GM18873 (cell line): ENCODE results near the gene ATAD3C.
"Not testable (repeated sequence)": the region's sequence is repeated elsewhere in the genome, so short reads cannot be mapped to it uniquely, and the experiment has no call there.

Experiments used
- ATAC-seq: cut with Tn5 transposase; IDR thresholded peaks from one replicate; pipeline ENCODE4 v1.9.1; 2021; ENCODE audit warnings: mild to moderate bottlenecking, moderate library complexity, moderate number of reproducible peaks; ENCODE audit not compliant: unreplicated experiment, low FRiP score

The ATAD3C gene

DNA sequence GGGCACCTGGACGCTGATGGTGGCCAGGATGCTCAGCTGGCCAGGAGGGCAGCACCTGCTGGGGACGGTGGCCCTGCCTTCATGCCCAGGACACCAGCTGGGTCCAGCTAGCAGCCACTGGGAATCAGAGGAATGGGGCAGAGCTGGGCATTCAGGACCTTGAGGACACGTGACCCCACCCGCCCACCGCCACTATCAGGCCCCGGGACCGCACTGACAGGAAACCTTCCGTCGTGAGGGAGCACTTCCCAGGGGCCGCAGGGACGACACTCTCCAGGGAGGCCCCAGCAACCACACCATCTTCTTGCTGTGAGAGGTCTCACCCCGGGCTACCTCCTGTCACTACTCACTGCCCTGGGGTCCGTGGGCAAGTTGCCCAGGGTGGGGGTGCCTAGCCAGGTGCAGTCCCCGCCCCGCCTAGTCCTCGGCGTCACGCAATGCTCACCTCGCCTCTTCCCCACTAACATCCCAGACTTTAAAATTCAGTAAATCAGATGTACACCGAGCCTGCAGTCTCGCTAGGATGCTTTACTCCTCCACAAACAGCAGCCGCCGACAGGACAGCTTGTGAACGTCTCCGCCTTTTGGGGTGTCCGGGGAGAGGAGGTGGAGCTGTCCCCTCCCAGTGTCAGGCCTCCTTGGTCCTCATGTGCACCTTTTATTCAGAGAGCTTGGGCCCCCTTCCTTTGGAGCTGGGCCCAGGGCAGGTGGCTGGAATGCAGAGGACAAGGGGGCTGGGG, 9.1 kb upstream of the ATAD3C start:
- ATAC-seq = no peak

DNA sequence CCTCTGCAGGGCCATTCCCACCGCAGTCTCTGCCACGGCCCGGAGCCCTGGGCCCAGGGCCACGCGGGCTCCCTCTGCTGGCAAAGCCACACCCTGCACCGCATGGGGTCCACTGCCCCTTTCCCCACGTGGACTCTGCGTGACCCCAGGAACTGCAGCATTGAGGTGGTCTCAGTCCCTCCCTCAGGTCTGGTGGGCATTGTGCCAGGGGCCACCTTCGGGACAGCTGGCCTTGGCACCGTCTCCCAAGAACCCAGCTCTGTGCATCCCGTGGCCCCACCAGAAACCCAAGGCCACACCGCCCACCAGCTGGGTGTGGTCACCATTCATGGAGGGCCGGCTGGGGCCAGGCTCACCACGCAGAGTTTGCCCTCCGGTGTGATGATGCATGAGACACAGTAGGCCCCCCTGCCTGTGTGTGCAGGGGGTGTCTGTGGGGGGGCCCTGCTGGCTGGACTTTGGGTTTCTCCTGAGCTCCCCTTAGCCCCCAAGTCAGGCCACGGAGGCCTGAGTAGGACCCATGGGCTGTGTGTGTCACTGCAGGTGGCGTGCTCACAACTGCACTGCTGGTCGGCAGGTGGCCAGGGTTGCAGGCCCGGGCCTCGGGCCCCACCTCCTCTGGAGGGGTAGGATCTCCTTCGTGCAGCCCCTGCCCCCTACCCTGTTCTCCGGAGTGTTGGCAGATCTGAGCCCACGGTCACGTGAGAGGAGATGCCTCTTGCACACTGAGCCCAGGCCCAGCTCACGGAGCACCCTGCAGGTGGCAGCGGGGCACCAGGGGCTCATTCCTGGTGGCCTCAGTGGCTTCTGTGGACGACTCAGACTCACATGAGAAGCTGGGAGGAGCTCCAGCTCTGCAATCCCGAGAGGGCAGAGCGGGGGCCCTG, 8.2 kb upstream of the ATAD3C start:
- no peak for ATAC-seq

DNA sequence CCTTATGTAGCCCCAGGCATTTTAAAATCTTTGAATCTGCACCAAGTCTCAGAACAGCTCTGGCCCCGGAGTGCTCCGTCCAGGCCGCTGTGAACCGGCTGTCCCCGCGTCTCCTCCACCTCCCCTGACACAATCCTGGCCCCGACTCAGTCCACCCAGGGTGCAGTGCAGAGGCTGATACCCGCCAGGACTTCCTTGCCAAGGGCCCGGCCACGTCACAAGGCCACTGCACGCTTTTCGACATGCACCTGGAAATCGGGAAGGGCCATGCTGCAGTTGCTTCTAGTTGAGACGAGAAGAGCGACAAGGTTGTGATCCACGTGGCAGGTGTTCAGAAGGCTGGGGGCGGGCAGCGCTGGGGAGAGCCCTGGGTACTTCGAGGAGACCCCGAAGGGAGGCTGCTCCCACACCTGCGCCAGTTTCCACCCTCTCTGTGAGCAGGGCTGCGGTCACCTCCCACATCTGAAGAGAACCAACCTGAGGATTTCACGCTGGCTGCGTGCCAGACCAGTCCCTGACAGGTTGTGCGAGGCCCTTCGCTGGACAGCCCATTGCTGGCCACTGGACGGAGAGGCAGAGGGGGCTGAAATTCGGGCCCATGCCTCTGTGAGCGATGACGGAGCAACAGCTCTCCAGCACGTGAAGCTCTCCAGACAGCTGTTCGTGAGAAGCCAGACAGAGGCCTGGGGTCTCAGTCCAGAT, 7.3 kb upstream of the ATAD3C start:
- no peak for ATAC-seq

DNA sequence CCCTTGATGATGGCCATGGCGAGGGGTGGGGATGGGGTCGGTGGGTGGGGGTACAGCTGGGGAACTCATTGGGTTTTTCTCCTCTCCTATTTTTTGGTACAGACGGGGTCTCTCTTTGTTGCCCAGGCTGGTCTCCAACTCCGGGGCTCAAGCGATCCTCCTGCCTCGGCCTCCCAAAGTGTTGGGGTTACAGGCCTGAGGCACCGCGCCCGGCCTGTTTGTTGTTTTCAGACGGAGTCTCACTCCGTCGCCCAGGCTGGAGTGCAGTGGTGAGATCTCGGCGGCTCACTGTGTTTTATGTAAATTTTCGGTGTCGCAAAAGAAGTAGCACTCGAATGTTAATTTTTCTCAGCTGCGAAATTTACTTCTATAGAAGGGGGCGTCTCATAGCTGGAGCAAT, 2.9 kb upstream of the ATAD3C start:
- not testable (repeated sequence) for ATAC-seq

DNA sequence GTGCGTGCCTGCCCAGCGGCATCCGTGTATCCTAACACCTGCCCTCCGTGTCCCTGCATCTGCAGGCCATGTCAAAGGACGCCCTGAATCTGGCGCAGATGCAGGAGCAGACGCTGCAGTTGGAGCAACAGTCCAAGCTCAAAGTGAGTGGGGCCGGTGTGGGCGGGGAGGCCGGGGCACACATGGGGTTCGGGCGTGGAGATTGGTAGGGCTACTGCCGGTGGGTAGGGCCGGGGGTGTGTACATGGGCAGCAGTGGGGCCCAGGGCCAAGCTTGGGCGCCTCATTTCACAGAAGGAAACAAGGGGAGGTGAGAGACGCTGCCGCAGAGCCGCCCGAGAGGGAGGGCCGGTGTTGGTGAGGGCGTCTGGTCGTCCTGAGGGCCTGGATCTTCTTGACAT, 1.1 kb downstream of the ATAD3C start:
- ATAC-seq = not testable (repeated sequence)

DNA sequence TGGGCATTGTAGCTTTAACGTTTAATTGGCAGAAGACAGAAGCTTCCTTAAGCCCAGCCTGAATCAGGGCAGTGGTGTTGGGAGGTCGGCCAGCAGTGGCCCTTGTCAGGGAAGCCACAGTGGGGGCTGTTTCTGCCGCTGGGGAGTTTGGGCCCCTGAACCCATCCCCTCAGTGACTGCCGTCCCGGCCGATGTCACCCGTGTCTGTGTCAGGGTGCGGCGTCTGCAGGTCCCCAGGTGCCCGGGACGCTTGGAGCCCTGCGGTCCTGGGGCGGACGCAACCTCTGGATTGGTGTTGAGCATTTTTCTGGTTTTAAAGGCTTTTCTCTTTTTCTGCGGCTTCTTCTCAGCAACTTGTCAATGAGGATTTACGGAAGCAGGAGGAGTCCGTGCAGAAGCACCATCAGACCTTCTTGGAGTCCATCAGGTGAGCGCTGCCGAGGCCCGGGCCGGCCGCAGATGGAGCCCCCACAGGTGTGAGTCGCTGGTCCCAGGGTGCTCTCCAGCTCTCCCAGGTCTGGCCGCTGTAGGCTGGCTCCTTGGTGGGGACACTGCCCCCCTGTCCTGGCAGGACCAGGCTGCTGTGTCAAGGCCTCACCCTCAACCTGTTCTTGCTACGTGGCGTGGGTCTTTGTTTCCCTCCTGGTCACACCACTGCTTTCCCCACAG, 2.3 kb downstream of the ATAD3C start:
- no peak for ATAC-seq

DNA sequence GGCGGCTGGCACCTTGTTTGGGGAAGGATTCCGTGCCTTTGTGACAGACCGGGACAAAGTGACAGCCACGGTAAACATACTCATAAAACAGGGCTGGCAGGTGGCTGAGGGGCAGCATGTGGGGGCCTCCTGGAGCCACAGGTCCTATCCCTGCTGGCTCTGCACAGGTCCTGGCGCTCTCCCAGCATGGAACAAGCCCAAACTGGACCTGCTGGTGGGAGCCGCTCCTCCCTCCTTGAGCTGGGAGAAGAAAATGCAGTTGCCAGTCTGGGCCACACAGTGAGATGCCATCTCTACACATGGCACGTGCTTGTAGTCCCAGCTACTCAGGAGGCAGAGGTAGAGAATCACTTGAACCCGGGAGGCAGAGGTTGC, 2.9 kb downstream of the ATAD3C start:
- ATAC-seq = not testable (repeated sequence)

DNA sequence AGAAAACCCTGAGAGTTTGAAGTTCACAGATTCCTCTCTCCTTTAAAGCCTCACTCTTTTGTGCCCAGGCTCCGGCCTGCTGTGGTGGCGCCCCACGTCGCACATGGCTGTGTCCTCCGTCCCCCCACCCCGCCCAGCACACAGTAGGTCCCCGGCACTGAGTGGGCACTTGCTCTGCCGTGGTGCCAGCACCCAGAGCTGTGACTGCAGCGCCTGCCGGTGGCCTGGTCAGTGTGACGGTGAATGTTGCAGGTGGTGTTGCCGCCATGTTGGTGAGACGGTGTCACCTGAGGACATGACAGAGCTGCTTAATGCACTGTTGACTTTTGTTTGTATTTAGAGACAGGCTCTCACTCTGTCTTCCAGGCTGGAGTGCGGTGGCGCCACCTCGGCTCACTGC, 3.4 kb downstream of the ATAD3C start:
- ATAC-seq = no peak

DNA sequence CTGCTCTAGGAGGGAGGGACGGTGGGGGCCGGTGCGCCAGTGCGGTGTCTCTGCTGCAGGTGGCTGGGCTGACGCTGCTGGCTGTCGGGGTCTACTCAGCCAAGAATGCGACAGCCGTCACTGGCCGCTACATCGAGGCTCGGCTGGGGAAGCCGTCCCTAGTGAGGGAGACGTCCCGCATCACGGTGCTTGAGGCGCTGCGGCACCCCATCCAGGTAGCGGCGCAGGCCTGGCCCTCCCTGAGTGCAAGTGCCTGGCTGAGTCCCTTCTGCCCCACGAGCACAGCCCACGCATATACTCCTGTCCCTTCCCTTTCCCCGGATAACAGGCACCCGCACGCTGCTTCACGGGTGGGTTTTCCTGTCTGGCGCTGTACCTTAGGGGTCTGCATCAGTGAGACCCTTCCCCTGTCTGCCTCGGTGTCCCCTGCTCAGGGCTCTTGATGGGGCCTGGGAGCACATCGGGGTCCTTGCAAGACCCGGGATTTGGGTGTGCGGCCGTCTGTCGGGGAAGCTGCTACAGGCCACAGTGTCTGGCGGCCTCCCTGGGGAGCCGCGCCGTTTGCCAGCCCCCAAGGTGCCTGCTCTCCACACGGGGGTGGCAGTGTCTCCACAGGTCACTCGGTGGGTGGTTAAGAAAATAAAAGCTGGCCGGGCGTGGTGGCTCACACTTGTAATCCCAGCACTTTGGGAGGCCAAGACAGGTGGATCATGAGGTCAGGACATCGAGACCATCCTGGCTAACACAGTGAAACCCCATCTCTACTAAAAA, 5.0 kb downstream of the ATAD3C start:
- not testable (repeated sequence) for ATAC-seq

DNA sequence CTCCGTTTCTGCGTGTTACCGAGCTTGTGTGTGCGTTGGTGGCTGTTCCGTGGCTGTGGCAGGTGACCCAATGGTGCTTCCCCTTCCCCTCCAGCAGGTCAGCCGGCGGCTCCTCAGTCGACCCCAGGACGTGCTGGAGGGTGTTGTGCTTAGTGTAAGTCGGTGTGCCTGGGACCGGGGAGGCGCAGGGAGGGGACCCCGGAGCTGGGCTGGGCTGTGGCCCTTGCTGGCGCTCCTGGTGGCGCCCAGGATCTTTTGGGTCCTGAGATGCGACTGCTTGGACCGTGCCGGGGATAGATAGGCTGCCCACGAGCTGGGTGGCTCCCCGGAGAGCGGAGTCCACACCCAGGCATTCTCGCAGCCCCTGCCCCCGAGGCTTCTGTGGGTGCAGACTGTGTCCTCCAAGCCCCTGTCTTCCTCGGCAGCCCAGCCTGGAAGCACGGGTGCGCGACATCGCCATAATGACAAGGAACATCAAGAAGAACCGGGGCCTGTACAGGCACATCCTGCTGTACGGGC, 5.9 kb downstream of the ATAD3C start:
- ATAC-seq = no peak

DNA sequence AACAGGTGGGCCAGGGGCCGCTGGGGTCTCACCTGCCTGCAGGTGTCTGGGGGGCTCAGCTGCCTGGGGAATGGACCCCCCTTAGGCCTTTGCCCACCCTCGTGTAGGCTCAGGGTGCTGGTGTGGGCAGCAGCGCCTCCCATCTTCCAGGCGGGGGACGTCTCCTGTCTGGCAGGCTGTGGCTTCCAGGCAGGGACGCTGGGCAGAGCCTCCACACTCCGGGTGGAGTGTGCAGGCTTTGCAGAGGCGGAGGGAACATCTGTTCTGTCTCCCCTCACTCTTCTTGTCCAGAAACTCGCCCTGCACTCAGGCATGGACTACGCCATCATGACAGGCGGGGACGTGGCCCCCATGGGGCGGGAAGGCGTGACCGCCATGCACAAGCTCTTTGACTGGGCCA, 6.4 kb downstream of the ATAD3C start:
- ATAC-seq = not testable (repeated sequence)

DNA sequence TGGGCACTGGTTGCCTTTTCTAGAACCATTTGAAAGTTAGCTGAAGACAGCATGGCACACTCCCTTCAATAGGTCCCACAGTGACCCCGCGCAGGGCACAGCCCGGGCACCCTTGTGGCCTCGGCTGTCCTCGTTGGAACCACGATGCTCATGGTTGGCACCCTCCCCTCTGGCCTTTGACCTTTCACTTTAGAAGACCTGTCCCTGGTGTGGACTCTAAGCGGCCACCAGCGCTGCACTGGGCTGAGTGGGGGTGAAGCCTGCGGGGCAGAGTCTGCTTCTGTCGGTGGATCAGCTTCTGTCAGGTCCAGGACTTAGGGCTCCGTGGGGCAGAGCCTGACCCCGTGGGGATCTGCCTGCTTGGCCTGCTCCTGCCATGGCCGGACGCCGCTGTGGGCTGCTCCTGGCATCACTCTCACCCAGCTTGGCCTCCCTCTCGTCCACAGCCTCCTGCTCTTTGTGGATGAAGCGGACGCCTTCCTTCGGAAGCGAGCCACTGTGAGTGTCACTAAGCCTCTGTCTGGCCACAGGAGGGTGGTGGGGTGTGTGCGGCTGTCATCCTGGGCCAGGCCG, 7.3 kb downstream of the ATAD3C start:
- ATAC-seq = not testable (repeated sequence)

DNA sequence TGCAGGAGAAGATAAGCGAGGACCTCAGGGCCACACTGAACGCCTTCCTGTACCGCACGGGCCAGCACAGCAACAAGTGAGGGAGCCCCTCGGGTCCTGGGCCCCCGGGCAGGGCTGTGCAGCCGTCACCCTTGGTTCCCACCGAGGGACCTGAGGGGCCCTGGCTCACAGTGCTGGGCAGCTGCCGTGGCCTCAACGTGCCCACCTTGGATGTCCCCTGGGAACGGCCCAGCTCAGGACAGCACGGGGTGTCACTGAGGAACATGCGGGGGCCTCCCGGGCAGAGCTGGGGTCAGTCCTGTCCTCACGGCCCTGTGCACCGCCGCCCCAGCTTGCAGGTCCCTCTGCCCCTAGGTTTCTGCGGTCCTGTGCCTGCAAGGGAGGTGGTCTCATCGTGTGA, 9.7 kb downstream of the ATAD3C start:
- ATAC-seq = not testable (repeated sequence)

DNA sequence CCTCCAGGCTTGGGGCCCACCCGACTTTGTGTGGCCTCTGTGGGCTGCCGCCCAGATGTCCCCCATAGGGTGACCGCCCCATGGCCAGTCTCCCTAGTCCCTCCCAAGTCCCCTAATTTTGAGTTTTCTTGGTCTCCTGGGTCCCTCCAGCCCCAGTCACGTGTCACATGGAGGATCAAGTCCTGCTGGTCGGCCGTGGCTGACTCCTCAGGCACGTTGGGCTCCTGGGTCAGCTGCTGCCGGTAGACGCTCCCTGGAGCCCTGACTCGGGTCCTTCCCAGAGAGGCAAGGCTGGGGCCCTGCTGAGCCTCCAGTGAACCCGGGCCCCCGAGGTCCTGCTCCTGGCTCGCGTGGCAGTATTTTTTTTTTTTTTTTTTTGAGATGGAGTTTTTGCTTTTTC, 10.2 kb downstream of the ATAD3C start:
- not testable (repeated sequence) for ATAC-seq

DNA sequence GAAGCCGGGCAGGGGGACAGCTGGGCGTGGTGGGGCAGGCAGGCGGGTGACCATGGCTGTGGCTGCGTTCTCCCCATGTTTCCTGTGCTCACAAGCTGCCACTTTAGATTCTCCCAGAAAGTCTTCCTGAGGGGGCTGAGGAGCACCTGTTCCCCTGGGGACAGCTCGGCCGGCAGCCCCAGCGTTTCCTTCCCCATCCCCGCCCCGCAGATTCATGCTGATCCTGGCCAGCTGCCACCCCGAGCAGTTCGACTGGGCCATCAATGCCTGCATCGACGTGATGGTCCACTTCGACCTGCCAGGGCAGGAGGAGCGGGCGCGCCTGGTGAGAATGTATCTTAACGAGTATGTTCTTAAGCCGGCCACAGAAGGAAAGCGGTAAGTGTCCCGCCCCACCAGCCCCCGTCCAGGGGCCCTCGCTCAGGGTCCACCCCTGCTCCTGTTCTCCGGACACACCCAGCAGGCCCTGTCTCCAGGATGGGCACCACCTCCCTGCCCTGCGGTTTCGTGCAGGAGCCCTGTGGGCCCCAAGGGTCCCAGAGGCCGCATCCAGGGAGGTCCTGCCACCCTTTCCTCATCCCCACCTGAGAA, 11.1 kb downstream of the ATAD3C start:
- no peak for ATAC-seq

DNA sequence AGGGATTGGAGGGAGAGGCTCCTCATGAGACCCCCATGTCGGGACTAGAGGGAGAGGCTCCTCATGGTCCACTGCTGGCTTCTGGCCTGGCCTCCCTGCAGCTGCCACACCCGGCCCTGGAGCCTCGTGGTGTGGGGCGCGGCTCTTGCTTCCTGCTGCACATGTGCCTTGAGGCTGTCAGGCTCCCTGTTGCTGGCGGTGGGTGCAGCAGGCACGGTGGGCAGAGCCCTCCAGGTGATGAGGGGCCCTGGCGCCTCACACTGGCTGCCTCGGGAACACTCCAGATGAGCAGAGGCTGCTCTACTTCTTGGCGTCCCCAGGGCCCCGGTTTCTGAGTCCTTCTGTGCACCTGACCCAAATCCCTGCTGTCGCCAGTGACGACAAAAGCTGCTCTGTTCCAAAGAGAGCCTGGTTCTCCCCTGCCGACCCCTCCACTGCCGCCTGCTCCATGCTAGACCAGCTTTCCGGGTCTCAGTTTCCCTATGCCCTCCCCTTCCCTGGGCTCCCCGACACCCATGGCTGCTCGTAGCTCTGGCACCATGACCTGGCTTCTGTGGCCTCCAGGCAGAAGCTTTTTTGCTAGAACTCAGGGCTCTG, 12.3 kb downstream of the ATAD3C start:
- no peak for ATAC-seq

DNA sequence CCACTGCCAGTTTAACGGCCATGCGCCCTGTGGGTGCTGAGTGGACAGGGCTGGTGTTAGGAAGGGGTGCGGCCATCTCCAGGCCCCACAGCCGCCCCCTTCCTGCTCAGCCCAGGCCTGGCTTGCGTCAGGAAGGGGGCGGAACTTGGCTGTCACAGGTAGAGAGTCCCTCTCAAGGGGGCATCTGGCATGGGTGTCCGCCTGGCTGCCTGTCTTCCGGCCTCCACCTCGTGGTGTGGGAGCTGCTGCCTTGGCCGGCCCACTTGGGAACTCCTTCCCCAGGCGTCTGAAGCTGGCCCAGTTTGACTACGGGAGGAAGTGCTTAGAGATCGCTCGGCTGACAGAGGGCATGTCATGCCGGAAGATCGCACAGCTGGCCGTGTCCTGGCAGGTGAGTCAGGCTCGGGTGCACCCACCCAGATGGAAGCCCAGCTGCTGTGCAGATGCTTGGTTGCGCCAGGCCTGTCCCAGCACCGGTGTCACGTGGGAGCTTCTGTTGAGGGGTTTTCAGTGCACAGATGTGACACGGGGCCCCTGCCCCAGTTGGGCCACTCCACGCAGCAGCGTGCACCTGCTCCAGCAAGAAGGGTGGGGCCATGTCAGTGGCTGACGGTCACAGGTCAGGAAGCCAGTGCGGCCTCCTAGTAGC, 13.0 kb downstream of the ATAD3C start:
- ATAC-seq = no peak

DNA sequence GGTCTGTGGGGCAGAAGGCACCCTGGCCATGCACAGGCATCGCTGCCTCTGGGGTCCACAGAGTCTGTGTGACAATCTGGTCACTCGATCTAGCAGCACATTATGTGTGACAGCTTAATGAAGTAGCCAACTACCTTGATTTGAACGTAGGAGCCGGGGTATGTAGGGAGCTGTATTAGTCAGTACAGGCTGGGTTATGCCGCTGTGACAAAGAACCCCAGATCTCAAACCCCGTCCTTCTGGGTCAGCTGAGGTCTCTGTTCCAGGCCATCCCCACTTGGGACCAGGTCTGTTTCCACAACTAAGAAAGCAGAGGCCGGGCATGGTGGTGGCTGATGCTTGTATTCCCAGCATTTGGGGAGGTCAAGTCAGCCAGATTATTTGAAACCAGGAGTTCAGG, 13.8 kb downstream of the ATAD3C start:
- no peak for ATAC-seq
